ENCODE data around the gene AP2A1. TPM values are rescaled to one million over a fixed set of nuclear protein-coding genes. Genes with fewer than 3 reads are reported as not detected.

The AP2A1 gene
- total and polyA plus RNA-seq, 4 donors, result 20.1 to 123 (median 57.5) TPM

Small RNAs within 50 kb of the gene (small RNA-seq; reads per million reads assigned to genes)
- gene MIR4749 (not detected), gene MIR6799 (not detected), gene RNU6-841P (not detected)

Other genes with a start within 250 kb of the AP2A1 start
- 1 to 10 TPM; 4.9 to 9.8 TPM for gene RCN3, start 239.0 kb upstream of the AP2A1 start, total RNA-seq
- 1 to 10 TPM; 5.8 to 8.2 TPM for gene RCN3, start 239.0 kb upstream of the AP2A1 start, polyA plus RNA-seq
- gene NOSIP, start 186.4 kb upstream of the AP2A1 start, total RNA-seq, result 10 to 100 TPM; 19.3 to 33.3 TPM
- gene NOSIP, start 186.4 kb upstream of the AP2A1 start, polyA plus RNA-seq, result 10 to 100 TPM; 27.7 to 45.2 TPM
- 1 to 10 TPM; 1.1 to 1.4 TPM for gene PRRG2, start 185.7 kb upstream of the AP2A1 start, total RNA-seq
- 1 to 10 TPM; 2.8 TPM for gene PRRG2, start 185.7 kb upstream of the AP2A1 start, polyA plus RNA-seq
- 1 to 10 TPM; 2.8 TPM for gene PRR12, start 175.8 kb upstream of the AP2A1 start, total RNA-seq
- gene PRR12, start 175.8 kb upstream of the AP2A1 start, polyA plus RNA-seq, result 1 to 10 TPM in 1 of 2 donors, under 1 TPM in 1; 0.86 to 3.5 TPM
- gene RRAS, start 126.9 kb upstream of the AP2A1 start, total RNA-seq, result 1 to 10 TPM; 4.1 to 5.7 TPM
- 10 to 100 TPM; 16.5 to 18.5 TPM for gene RRAS, start 126.9 kb upstream of the AP2A1 start, polyA plus RNA-seq
- 10 to 100 TPM in 1 of 2 donors, 1 to 10 TPM in 1; 9.2 to 10.6 TPM for gene SCAF1, start 124.8 kb upstream of the AP2A1 start, total RNA-seq
- gene SCAF1, start 124.8 kb upstream of the AP2A1 start, polyA plus RNA-seq, result 10 to 100 TPM in 1 of 2 donors, 1 to 10 TPM in 1; 4.6 to 17.6 TPM
- gene IRF3, start 101.1 kb upstream of the AP2A1 start, total RNA-seq, result 10 to 100 TPM; 24.4 to 31.7 TPM
- 10 to 100 TPM; 18.2 to 33.6 TPM for gene IRF3, start 101.1 kb upstream of the AP2A1 start, polyA plus RNA-seq
- 1 to 10 TPM; 1.6 to 6.3 TPM for gene BCL2L12, start 101.1 kb upstream of the AP2A1 start, total RNA-seq
- 10 to 100 TPM in 1 of 2 donors, 1 to 10 TPM in 1; 7.2 to 15.7 TPM for gene BCL2L12, start 101.1 kb upstream of the AP2A1 start, polyA plus RNA-seq
- 10 to 100 TPM; 61.6 to 67.2 TPM for gene PRMT1, start 89.7 kb upstream of the AP2A1 start, total RNA-seq
- 10 to 100 TPM; 35.1 to 46.0 TPM for gene PRMT1, start 89.7 kb upstream of the AP2A1 start, polyA plus RNA-seq
- gene ADM5, start 77.4 kb upstream of the AP2A1 start, total RNA-seq, result under 1 TPM; 0.28 to 0.84 TPM
- gene ADM5, start 77.4 kb upstream of the AP2A1 start, polyA plus RNA-seq, result under 1 TPM; 0.11 to 0.23 TPM
- under 1 TPM; 0.37 to 0.50 TPM for gene CPT1C, start 75.9 kb upstream of the AP2A1 start, total RNA-seq
- under 1 TPM; 0.67 to 0.75 TPM for gene CPT1C, start 75.9 kb upstream of the AP2A1 start, polyA plus RNA-seq
- gene TSKS, start 3.7 kb upstream of the AP2A1 start, total RNA-seq, result under 1 TPM; 0.08 to 0.61 TPM
- under 1 TPM in 1 of 2 donors, not detected in 1; 0.07 TPM for gene TSKS, start 3.7 kb upstream of the AP2A1 start, polyA plus RNA-seq
- 10 to 100 TPM in 1 of 2 donors, 1 to 10 TPM in 1; 3.8 to 12.5 TPM for gene FUZ, start 46.3 kb downstream of the AP2A1 start, total RNA-seq
- gene FUZ, start 46.3 kb downstream of the AP2A1 start, polyA plus RNA-seq, result 1 to 10 TPM; 6.4 to 7.6 TPM
- 10 to 100 TPM in 1 of 2 donors, 1 to 10 TPM in 1; 7.6 to 24.1 TPM for gene MED25, start 51.3 kb downstream of the AP2A1 start, total RNA-seq
- 10 to 100 TPM in 1 of 2 donors, 1 to 10 TPM in 1; 4.7 to 11.5 TPM for gene MED25, start 51.3 kb downstream of the AP2A1 start, polyA plus RNA-seq
- gene PTOV1, start 84.2 kb downstream of the AP2A1 start, total RNA-seq, result 10 to 100 TPM; 38.0 to 40.7 TPM
- gene PTOV1, start 84.2 kb downstream of the AP2A1 start, polyA plus RNA-seq, result 10 to 100 TPM; 41.9 to 52.3 TPM
- 10 to 100 TPM; 17.3 to 30.9 TPM for gene PNKP, start 100.6 kb downstream of the AP2A1 start, total RNA-seq
- 10 to 100 TPM; 18.5 to 21.1 TPM for gene PNKP, start 100.6 kb downstream of the AP2A1 start, polyA plus RNA-seq
- gene AKT1S1, start 110.4 kb downstream of the AP2A1 start, total RNA-seq, result 10 to 100 TPM in 1 of 2 donors, 1 to 10 TPM in 1; 6.8 to 10.3 TPM
- 10 to 100 TPM; 15.4 to 43.9 TPM for gene AKT1S1, start 110.4 kb downstream of the AP2A1 start, polyA plus RNA-seq
- 10 to 100 TPM; 11.3 to 14.9 TPM for gene TBC1D17, start 110.7 kb downstream of the AP2A1 start, total RNA-seq
- gene TBC1D17, start 110.7 kb downstream of the AP2A1 start, polyA plus RNA-seq, result 10 to 100 TPM; 19.5 to 27.9 TPM
- gene IL4I1, start 129.9 kb downstream of the AP2A1 start, total RNA-seq, result under 1 TPM; 0.08 to 0.75 TPM
- gene IL4I1, start 129.9 kb downstream of the AP2A1 start, polyA plus RNA-seq, result under 1 TPM; 0.17 to 0.30 TPM
- 100 to 1,000 TPM in 1 of 2 donors, 10 to 100 TPM in 1; 42.3 to 143 TPM for gene ATF5, start 162.2 kb downstream of the AP2A1 start, total RNA-seq
- 1,000 to 10,000 TPM in 1 of 2 donors, 100 to 1,000 TPM in 1; 550 to 2,086 TPM for gene ATF5, start 162.2 kb downstream of the AP2A1 start, polyA plus RNA-seq
- 10 to 100 TPM; 14.2 to 19.8 TPM for gene NUP62, start 162.5 kb downstream of the AP2A1 start, total RNA-seq
- 10 to 100 TPM; 16.7 to 19.6 TPM for gene NUP62, start 162.5 kb downstream of the AP2A1 start, polyA plus RNA-seq
- 1 to 10 TPM; 4.4 to 8.9 TPM for gene SIGLEC11, start 194.2 kb downstream of the AP2A1 start, total RNA-seq
- gene SIGLEC11, start 194.2 kb downstream of the AP2A1 start, polyA plus RNA-seq, result 1 to 10 TPM in 1 of 2 donors, under 1 TPM in 1; 0.49 to 2.1 TPM

Data from liver (tissue), 5 donors.